Measurements from ENCODE around the gene CD274.

- no peak; the same call in 1 of the 2 replicates for TF ChIP-seq CTCF (IDR thresholded peaks at IDR 0.05; ENCODE audit: low read length)
- TF ChIP-seq EZH2 (optimal IDR thresholded peaks at IDR 0.05; ENCODE audit: low read depth, low read length) = no peak
Measured at GRCh38 chr9:5446451-5447236, 3.7 kb upstream of the CD274 start.

All from MM.1S (cell line).